GM20000 (cell line): ENCODE results near the gene OR6S1.
"Not testable (repeated sequence)": the region's sequence is repeated elsewhere in the genome, so short reads cannot be mapped to it uniquely, and the experiment has no call there.

Experiments used
- DNase-seq: peaks from one replicate; pipeline ENCODE4 v3.0.0; 2012; ENCODE audit warnings: low spot score
- CTCF ChIP-seq: IDR thresholded peaks from 2 replicates; pipeline ENCODE4 v1.5.1; 2012; ENCODE audit warnings: mild to moderate bottlenecking, control low read depth; ENCODE audit errors: extremely low read depth, missing control alignments

Gene OR6S1

GRCh38 chr14:20627346-20628027, 14.0 kb downstream of the OR6S1 start:
- no peak for DNase-seq
- TF ChIP-seq CTCF = no peak

GRCh38 chr14:20626274-20626673, 15.2 kb downstream of the OR6S1 start:
- DNase-seq = no peak
- TF ChIP-seq CTCF = no peak

- TF ChIP-seq CTCF = no peak
- peak; percentile 32 for DNase-seq
Measured at GRCh38 chr14:20624495-20625070, 16.9 kb downstream of the OR6S1 start.

GRCh38 chr14:20623798-20624197, 17.7 kb downstream of the OR6S1 start:
- DNase-seq = no peak
- TF ChIP-seq CTCF = no peak

GRCh38 chr14:20622816-20623291, 18.6 kb downstream of the OR6S1 start:
- no peak for DNase-seq
- TF ChIP-seq CTCF = no peak

- no peak for DNase-seq
- TF ChIP-seq CTCF = no peak
Measured at GRCh38 chr14:20620798-20621478, 20.6 kb downstream of the OR6S1 start.

GRCh38 chr14:20619688-20620087, 21.8 kb downstream of the OR6S1 start:
- not testable (repeated sequence) for DNase-seq
